ENCODE results near the gene SYT11. TPM values are rescaled to one million over a fixed set of nuclear protein-coding genes. Genes with fewer than 3 reads are reported as not detected.

SYT11 gene
- total and polyA plus RNA-seq, 10 of the 15 experiments (the other 5 are each of a cell fraction or from before 2014, with no cell fraction given): 7.7 to 21.2 (median 13.5) TPM

- TF ChIP-seq CUX1 (IDR thresholded peaks at IDR 0.05; ENCODE audit: insufficient replicate concordance, low read depth, low read length) (no peak), JUNB (IDR thresholded peaks at IDR 0.05) (no peak), IKZF2 (IDR thresholded peaks at IDR 0.05) (no peak), CTCF (IDR thresholded peaks at IDR 0.05 in 2 of 3, conservative IDR thresholded peaks at IDR 0.05 in 1 of 3; ENCODE audit: control insufficient read depth in 2 of 3, extremely low read depth in 1 of 3, insufficient read depth in 1 of 3, low read depth in 3 of 3, low read length in 3 of 3) (no peak), KAT2A (conservative IDR thresholded peaks at IDR 0.05; ENCODE audit: control insufficient read depth, low read depth, low read length) (no peak)
These were observed 31.9 kb upstream of the SYT11 start (continued) for GRCh38 chr1:155827450-155827849.

Measured in GM12878 (cell line).